ENCODE results near the gene C1QTNF6.

Gene C1QTNF6

DNA sequence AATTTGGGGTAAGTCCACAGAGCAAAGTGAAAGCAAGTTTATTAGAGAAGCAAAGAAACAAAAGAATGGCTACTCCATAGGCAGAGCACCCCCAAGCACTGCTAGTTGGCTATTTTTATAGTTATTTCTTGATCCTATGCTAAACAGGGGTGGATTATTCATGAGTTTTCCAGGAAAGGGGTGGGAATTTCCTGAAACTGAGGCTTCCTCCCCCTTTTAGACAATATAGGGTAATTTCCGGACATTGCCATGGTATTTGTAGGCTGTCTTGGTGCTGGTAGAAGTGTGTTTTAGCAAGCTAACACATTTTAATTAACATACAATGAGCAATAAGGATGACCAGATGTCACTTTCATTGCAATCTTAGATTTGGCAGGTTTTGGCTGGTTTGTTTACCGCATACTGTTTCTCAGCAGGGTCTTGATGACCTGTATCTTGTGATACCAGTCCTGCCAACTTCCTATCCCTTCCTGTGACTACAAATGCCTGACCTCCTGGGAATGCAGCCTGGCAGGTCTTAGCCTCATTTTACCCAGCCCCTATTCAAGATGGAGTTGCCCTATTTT, 937 bp upstream of the C1QTNF6 start:
- no peak for DNase-seq

DNA sequence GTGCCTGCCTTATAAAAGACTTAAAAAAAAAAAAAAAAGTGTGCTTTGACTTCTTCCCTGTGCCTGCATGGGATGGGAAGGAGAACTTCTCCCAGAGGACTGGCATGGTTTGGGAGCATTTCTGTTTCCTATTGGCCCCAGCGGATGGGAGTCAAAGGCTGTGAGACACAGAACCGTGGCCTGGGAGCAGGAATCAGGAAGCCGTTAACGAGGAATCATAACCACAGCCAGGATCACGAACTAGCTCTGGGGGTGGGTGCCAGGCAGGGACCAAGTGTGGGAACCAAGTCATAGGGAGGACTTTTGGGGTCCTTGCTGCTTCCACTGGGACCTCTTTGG, 526 bp downstream of the C1QTNF6 start:
- DNase-seq, result no peak

DNA sequence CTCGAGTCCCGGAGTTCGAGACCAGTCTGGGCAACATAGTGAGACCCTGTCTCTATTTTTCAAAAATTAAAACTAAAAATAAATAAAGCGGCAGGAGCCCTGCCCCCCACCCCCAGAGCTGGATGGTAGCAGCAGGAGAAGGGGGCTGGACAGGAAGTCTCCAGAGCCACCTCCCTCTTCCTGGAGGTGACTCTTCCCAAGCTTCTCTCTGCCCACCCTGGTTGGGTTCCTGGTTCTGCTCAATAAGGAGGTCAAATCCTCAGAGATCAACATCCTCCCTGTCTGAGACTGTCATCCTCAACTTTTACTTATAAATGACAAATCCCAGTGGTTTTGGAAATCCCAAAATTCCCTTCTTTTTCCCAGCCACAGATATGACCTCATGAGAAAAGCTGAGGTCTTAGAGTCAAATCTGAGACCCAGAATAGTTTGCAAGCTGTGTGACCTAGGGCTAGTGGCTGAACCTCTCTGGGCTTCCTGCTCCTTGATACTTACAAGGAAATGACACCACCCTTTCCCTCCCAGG, 987 bp downstream of the C1QTNF6 start:
- DNase-seq, result no peak

DNA sequence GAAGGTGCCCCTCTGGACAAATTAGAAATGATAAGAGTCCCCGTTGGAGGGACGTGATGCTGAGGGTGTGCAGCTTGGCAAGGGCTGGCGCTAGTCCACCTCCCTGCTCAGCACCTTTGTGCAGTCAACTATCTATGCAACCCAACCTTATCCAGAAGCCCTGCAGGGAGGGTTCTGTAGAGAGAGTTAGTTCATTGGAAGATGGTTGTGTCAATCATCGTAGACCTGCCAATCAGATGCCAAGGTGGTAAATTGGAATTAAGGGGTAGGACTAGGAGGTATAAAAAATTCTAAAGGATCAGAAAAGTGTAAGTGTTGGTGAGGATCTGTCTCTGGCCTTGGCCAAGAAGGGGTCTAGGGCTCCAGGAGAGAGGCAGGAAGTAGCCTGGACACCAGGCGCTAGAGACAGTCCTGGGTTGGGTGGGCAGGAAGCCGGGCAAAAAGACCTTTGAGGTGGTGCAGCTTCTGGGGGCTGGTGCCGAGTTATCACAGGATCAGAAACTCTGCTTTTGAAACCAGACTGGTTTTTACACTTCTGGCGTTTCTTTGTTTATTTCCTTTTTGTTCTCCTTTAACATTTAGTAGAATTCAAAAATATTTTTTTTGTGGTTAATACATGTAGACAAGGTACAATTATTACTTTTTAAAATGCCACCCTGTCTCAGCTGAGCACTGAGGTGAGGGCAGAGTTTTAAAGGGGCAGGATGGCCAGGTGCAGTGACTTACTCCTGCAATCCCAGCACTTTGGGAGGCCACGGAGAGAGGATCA, 1.6 kb downstream of the C1QTNF6 start:
- peak; percentile 45 for DNase-seq

DNA sequence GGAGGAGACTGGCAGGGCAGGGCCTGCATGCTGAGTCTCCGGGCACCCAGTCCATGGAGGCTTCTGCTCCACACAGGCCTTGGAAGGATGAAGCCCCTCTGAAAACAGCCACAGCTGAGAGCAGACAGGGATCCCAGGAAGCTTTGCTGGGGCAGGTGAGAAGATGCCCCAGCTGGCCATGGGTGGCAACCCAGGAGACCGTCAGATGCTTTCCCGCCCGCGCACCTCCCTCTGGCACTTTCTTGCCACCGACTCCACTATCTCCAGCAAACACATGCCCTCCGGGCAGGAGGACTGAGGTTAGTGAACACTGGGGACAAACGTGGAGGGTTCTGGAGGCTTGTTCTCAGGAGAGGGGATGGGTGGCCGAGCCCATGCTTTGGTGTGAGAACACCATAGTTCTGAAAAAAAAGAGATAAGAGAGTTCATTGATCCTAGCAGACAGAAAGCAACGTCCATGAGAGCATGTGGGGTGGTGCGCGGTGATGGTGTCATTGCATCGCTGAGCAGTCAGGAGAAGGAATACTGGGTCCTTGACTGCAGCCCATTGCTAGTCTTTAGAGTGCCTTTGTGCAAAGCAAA, 2.3 kb downstream of the C1QTNF6 start:
- no peak for DNase-seq

DNA sequence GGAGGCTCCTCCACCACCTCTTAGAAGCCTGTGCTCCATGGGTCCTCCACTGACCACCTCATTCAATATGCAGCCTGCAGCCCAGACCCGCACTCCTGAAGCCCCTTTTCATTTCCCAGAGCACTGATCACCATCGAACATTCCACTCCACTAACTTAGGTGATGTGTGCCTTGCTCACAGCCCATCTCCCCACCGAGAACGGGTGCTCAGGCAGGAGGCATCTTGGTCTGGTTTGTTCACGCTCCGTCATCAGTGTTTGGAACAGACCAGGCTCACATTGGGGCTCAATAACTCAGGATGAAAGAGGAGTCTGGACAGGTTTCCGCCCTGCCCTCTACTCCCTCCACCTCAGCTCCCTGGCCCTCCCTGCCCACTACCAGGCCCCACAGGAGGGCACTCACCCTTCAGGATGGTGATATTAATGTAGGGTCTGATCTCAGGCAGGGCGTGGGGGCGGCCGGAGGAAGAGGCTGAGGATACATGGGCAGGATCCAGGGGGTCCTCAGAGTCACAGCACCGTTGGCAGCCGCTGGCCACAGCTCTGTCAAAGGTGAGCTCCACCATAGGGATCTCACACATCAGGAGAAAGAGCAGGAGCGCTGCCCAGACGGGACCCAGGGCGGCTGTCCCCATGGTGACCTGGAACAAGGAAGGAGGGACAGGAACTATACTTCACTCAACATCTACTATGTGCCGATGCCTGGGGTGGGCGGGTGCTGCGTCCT, 3.1 kb downstream of the C1QTNF6 start:
- DNase-seq, result no peak

DNA sequence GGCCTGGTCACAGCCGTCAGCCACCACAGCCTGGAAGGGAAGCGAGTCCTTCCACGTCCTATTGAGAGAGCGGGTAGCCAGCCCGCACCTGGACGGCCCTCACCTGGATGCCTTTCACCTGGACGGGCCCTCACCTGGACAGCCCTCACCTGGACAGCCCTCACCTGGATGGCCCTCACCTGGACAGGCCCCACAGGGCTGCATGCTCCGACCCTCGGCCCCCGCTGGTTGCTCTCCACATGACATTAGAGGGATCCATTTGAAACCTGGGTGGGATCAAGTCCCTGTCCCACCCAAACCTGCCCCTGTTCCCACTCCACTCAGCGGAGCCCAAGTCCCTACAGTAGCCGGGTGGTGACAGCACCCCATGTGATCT, 3.7 kb downstream of the C1QTNF6 start:
- no peak for DNase-seq

DNA sequence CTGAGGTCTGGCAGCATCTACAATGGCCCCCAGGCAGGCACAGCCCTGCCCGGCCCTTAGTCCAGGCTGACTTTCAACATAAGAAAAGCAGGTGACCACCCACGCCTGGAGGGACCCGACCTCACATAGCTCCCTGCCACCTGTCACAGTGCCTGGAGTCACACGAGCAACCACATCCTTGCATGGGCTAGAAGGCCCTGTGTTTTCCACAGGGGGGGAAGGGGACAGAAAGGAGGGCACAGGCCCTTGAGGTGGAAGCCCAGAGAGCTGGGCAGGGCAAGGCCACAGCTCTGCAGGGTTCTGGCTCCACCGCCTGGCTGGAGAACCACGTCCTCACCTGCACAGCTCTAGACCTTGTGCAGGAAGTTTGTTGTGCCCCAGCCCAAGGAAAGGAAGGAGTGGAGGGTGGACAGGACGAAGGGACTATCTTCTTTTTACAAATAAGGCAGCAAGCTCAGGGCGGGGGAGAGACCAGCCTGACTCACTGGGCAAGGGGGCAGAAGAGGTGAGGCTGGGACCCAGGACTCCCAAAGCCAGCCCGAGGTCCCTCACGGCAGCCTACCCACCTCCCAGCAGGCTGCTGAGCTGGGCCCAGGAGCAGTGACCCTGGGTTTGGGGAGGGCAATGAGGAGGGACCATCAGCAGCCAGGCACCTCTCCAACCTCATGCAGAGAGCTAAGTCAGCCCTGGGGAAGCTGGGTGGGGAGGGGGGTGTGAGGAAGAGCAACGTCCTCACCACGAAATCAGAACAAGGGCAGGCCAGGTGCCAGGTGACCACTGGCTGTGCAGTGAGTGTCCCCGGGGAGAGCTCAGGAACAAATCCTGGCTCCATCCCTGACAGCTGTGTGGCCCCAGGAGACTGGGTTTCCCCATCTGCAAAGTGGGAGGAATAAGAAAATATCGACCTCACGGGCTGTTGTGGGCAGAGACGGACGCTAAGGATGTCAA, 4.3 kb downstream of the C1QTNF6 start:
- no peak for DNase-seq

DNA sequence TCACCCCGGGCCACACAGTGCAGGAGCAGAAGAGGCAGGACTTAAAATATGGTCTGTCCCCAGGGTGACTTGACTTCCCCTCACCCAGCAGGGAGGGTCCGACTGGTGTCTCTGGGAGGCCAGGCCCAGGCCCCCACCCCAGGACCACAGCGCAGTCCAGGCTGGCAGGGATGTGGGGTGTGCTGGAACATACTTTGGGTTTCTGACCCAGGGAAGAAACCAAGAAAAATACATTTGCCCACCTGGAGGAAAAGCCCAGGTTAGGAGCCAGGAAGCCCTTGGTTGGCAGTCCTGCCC, 5.2 kb downstream of the C1QTNF6 start:
- DNase-seq, result no peak

DNA sequence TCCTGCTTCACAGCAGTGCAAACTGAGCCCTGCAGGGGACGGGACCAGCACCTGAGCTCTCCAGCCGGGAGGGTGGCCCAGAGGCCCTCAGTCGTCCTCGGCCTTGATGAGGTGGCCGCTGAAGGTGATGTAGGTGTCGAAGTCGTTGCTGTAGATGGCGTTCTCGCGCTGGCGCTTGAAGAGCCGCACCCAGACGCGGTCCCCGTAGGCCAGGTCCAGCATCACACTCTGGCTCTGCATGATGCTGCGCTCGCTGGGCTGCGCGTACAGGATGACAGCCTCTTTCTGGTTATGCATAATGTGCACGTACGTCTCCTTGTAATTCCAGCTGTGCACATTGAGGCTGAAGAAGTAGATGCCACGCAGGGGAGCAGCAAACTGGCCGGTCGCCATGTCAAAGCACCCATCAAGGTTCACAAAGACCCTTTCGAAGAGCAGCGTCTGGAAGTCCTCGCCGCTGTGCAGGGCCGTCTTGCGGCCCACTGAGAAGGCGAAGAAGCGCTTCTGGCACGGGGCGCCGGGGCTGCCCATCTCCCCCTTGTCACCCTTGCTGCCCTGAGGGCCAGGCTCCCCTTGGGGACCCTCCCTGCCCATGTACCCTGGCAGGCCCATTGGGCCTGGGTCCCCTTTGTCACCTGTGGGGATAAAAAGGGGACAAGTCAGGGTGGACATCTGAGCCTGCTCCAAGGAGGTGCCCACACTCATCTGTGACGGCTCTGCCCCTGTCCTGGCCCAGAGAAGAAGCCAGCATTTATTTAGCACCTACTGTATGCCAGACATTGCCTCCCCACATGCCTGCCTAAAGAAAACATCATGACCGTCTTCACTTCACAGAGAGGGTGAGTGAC, 5.7 kb downstream of the C1QTNF6 start:
- no peak for DNase-seq

DNA sequence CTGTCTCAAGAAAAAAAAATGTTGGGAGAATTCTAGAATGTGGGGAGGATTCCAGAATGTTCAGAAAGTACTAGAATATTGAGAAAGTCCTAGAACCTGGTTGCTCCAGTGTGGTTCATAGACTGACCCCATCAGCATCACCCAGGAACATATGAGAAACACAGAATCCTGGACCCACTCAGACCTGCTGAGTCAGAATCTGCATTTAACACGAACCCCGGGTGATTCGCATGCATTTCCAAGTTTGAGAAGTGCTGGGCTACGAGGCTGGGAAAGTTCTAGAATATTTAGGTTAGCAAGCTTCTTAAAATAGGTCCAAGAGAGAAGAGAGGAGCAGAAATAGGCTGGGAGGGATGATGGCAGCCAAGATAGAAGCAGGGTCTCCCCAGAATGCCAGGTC, 6.4 kb downstream of the C1QTNF6 start:
- no peak for DNase-seq

DNA sequence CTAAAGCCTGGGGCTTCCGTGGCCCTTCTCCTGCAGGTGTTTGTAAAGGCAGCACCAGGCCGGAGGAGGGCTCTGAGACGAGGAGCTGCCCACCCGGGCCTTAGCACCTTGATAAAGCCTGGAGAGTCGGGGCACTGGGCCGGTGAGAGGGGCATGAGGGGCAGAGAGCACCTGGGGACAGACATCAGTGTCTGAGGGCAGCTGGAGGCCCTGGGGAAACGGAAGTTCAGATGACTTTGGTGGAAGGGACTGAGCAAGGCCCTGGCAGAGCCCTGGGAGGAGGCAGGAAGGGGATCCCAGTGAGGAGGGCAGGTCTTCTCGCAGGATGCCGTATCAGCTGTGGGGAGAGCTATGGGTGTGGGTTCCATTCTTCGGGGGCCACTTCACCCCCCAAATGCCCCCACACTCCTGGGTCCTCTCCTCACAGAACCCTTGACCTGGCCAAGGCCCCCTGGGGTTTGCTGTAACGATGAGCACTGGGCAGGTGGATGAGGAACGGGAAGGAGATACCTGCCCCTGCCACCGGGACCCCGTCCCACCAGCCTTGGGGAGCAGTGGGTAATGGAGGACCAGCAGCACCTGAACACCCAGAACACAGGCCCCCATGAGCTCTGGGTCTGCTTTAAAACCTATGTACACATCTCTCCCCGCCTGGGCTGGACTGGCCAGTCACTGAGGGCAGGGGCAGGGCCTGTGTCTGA, 7.4 kb downstream of the C1QTNF6 start:
- no peak for DNase-seq

DNA sequence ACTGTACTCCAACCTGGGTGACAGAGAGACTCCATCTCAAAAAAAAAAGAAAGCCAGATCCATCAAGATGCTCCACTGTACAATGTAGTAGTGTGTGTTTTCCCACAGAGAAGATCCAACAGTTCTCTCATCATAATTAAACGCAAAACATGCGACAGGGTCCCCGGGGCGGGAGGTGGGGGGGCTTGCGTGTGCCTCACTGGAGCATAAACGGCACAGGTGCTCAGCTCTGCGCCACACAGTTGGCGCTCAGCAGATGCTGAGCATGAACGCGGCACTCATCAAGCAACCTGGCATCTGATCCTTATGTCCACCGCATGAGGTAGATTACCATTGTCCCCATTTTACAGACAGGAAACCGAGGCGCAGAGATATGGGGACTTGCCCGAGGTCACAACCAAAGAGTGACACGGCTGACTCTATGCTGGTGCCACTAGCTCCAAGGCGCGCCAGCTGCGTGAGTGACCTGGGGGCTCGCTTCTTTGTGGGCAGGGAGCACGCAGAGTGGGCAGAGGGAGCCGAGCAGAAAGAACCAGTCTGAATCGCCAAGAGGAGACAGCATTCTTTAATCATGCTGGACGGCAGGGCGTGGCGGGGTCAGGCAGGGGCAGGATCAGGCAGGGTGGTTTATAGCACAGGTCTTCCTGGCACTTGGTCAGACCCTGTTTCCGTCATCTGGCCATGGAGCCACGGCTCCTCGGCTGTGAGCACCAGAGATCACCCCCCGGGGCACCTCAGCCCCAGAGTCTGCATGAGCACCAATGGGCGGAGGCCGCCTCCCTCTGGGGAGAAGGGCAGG, 8.2 kb downstream of the C1QTNF6 start:
- DNase-seq, result no peak

DNA sequence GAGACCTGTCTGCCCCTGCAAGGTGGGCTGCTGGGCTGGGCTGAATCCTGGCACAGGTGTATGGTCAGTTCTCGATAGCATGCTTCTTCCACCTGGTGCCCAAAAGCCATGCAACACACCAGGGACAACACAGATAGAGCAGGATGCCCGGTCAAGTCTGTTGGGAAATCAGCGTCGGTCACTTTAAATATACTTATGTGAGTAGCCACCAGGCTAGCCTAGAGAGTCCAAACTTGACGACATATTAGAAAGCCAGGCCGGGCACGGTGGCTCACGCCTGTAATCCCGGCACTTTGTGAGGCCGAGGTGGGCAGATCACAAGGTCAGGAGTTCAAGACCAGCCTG, 8.9 kb downstream of the C1QTNF6 start:
- no peak for DNase-seq

DNA sequence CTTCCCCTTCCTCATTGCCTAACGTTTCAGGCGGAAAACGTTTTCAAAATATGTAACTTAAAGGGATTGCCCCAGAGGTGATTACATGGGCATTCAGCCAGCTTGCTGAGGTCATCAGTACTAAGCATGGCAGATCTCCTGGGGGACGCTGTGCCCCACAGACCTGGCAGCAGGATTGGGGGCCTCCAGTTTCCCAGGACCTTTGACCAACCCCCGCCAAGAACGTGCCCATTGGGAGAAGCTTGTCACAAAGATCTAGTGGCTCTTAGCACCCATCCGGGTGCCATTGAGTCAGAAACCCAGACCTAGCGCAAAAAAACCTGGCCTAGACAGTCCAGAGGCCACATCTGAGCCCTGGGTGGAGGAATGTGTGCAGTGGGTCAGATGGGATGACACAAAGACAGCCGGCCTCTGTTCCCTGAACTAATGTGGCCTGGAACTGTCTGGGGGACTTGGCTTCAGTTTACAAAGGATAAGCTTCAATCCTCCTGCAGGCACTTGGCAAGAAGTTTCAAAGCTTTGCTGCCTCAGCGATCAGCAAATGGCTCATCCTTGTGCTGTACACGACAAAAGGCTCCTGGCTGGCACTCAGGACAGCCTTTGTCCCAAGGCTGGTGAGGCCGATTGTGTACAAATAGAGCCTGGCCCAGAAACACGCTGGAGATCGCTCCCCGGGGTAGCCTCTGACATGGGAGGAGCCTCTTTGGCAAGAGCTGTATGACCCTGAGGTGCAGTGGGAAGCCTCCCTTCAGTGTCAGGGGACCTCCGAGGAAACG, 9.5 kb downstream of the C1QTNF6 start:
- no peak for DNase-seq

DNA sequence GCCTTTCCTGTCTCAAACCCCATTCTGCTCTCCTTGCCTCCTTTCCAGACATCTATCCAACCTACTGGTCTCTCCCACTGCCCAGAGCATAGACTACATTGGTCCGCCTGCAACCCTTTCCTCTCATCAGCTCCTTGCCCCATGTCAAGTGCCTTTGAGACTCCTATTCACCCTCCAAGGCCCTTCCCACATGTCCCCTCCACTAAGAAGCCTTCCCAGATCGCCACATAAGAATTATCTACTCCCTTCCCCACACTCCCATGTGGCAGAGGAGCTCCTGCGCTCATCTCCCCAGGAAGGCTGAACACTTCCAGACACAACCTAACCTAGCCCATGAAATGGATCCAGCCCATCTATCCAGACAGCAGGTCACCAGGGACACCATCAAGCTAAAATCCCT, 10.3 kb downstream of the C1QTNF6 start:
- no peak for DNase-seq

DNA sequence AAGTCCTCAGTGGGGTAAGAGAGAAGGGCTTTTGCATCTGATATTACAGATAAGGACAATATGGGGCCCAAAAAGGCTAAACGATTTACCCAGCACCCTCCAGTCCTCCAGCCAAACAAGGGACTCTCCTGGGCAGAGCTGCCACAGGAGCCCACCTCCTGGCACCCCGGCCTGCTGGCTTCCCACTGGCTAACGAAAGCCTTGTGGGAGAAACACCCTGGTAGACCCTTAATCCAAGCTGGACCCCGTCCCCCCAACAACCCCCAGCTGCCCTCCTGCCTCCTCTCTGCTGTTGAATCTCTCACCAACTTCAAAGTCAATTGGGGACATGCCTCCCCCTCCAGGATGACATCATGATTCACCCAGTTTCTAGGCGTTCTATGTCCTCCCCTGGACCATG, 10.8 kb downstream of the C1QTNF6 start:
- no peak for DNase-seq

DNA sequence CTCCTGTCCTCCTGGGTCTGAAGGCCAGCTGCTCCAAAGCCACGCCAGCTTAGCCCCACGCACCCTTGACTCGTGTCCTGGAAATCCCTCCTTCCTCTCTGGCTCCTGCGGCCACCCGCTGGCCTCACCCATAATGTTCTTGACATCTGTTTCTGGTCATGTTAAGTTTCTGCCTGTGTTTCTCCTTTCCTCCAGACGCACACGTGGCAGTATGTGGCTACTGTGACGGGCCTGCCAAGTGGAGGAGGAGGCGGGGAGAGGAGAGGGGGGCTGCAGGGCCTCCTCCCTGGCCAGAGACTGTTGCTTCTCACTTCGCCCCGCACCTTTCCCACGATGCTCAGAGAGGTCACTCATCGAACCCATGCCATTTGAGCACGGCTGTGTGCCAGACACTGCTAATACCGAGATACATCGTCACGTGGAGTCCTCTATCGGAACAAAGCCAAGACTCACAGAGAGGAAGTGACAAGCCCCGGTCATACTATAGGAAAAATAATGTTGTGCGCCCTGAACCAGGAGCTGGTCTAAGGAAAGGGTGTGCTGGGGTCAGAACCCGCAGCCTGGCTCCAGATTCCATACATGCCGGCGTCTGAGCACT, 11.5 kb downstream of the C1QTNF6 start:
- no peak for DNase-seq
